Ecto neural progenitor cell (in vitro differentiated cells): ENCODE measurements around the gene CARMIL1.
A peak's percentile ranks its signal among the peaks of the same experiment; 100 is the strongest.

Experiments
- DNase-seq: peaks from one replicate; pipeline ENCODE4 v3.0.0-alpha.2; 2018; ENCODE audit warnings: low spot score

CARMIL1 gene

GRCh38 chr6:25446830-25447569 lies 167.8 kb downstream of the CARMIL1 start:
- no peak for DNase-seq

GRCh38 chr6:25447570-25447929 lies 168.4 kb downstream of the CARMIL1 start:
- no peak for DNase-seq

GRCh38 chr6:25448965-25449538 lies 169.9 kb downstream of the CARMIL1 start:
- no peak for DNase-seq

GRCh38 chr6:25449774-25450173 lies 170.6 kb downstream of the CARMIL1 start:
- DNase-seq: peak; percentile 50

- no peak for DNase-seq
These were observed 171.5 kb downstream of the CARMIL1 start for GRCh38 chr6:25450469-25451198.

GRCh38 chr6:25452031-25452430 lies 172.9 kb downstream of the CARMIL1 start:
- DNase-seq: no peak

- DNase-seq: no peak
These were observed 174.1 kb downstream of the CARMIL1 start for GRCh38 chr6:25453288-25453687.

- no peak for DNase-seq
These were observed 175.0 kb downstream of the CARMIL1 start for GRCh38 chr6:25454136-25454535.

GRCh38 chr6:25456249-25457040 lies 177.3 kb downstream of the CARMIL1 start:
- no peak for DNase-seq

- no peak for DNase-seq
These were observed 178.3 kb downstream of the CARMIL1 start for GRCh38 chr6:25457516-25457915.

GRCh38 chr6:25458485-25458884 lies 179.3 kb downstream of the CARMIL1 start:
- DNase-seq: no peak

GRCh38 chr6:25462235-25462897 lies 183.2 kb downstream of the CARMIL1 start:
- DNase-seq: no peak

- no peak for DNase-seq
These were observed 184.3 kb downstream of the CARMIL1 start for GRCh38 chr6:25463441-25463840.

- no peak for DNase-seq
These were observed 185.1 kb downstream of the CARMIL1 start for GRCh38 chr6:25464225-25464624.

- no peak for DNase-seq
These were observed 186.8 kb downstream of the CARMIL1 start for GRCh38 chr6:25465941-25466340.

- no peak for DNase-seq
These were observed 189.7 kb downstream of the CARMIL1 start for GRCh38 chr6:25468881-25469280.

GRCh38 chr6:25469797-25470388 lies 190.7 kb downstream of the CARMIL1 start:
- no peak for DNase-seq

- no peak for DNase-seq
These were observed 193.1 kb downstream of the CARMIL1 start for GRCh38 chr6:25472306-25472705.

GRCh38 chr6:25472906-25473305 lies 193.7 kb downstream of the CARMIL1 start:
- no peak for DNase-seq

- no peak for DNase-seq
These were observed 194.3 kb downstream of the CARMIL1 start for GRCh38 chr6:25473447-25473846.

GRCh38 chr6:25476126-25476525 lies 197.0 kb downstream of the CARMIL1 start:
- no peak for DNase-seq
